HFFc6 (cell line): ENCODE data around the gene ADGRA1. TPM values are rescaled to one million over a fixed set of nuclear protein-coding genes. Genes with fewer than 3 reads are reported as not detected.

Source experiments
- DNase-seq: peaks from one replicate; pipeline ENCODE4 v3.0.0-alpha.2; 2018
- H3K27ac Mint-ChIP-seq: 2 replicates; pipeline ENCODE4 v1.8.0; 2020; ENCODE audit warnings: mild to moderate bottlenecking, mixed read lengths
- H3K27me3 Mint-ChIP-seq: 2 replicates; pipeline ENCODE4 v1.8.0; 2021; ENCODE audit warnings: mild to moderate bottlenecking, moderate library complexity, mixed read lengths; ENCODE audit not compliant: insufficient read depth
- H3K36me3 Mint-ChIP-seq: 2 replicates; pipeline ENCODE4 v1.8.0; 2021; ENCODE audit warnings: low read depth, mixed read lengths
- H3K4me1 Mint-ChIP-seq: 2 replicates; pipeline ENCODE4 v1.8.0; 2020; ENCODE audit warnings: low read depth, mixed read lengths
- H3K4me3 Mint-ChIP-seq: 2 replicates; pipeline ENCODE4 v1.8.0; 2020; ENCODE audit warnings: mild to moderate bottlenecking, moderate library complexity, mixed read lengths
- H3K9me3 Mint-ChIP-seq: 2 replicates; pipeline ENCODE4 v1.8.0; 2020; ENCODE audit warnings: mild to moderate bottlenecking, mixed read lengths
- total RNA-seq, 6 experiments: library from RNA; stranded (reverse); fragmentation: NEBNext Ultra II Directional; extraction: Animal tissue kit (Norgen Biotek cat#: 25700); gene quantifications; 2 replicates in 1 of 6; 3 replicates in 5 of 6; pipeline ENCODE4 v1.2.3, GENCODE V29; 2021
- TF ChIP-seq, protein P1 (sequence below): fragments of 200-600 bp; sonication (generic); IDR thresholded peaks from 2 replicates; pipeline ENCODE4 v1.5.0; 2021; ENCODE audit warnings: antibody characterized with exemption, mild to moderate bottlenecking

ADGRA1 gene
- total RNA-seq, 6 experiments from 2014 or later = not detected

DNA sequence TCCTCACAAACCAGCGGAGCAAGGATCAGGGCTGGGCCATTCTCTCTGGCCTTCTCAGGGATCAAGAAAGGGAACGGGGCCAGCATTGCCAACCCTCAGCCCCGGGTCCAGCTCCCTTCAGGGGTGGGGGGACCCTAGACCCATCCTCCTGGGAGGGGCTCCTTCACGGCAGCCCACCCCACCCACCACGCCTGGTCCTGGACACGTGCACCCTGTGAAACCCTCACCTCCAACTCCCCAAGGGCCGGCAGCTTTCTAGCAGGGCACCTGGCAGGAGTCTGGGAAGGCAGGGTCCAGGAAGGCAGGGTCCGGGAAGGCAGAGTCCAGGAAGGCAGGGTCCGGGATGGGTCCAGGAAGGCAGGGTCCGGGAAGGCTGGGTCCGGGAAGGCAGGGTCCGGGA lies 46.6 kb upstream of the ADGRA1 start:
- peaks cover 10% of the 10 kb centered on the region for H3K27me3 Mint-ChIP-seq
- no peak overlapping the region for H3K27ac Mint-ChIP-seq
- no peaks in the 10 kb centered on the region for H3K36me3 Mint-ChIP-seq
- DNase-seq = no peak
- no peak overlapping the region for H3K4me3 Mint-ChIP-seq
- no peaks in the 10 kb centered on the region for H3K4me1 Mint-ChIP-seq
- TF ChIP-seq, protein P1, sequence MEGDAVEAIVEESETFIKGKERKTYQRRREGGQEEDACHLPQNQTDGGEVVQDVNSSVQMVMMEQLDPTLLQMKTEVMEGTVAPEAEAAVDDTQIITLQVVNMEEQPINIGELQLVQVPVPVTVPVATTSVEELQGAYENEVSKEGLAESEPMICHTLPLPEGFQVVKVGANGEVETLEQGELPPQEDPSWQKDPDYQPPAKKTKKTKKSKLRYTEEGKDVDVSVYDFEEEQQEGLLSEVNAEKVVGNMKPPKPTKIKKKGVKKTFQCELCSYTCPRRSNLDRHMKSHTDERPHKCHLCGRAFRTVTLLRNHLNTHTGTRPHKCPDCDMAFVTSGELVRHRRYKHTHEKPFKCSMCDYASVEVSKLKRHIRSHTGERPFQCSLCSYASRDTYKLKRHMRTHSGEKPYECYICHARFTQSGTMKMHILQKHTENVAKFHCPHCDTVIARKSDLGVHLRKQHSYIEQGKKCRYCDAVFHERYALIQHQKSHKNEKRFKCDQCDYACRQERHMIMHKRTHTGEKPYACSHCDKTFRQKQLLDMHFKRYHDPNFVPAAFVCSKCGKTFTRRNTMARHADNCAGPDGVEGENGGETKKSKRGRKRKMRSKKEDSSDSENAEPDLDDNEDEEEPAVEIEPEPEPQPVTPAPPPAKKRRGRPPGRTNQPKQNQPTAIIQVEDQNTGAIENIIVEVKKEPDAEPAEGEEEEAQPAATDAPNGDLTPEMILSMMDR = no peak
- no peaks in the 10 kb centered on the region; the same call in 1 of the 2 replicates for H3K9me3 Mint-ChIP-seq

DNA sequence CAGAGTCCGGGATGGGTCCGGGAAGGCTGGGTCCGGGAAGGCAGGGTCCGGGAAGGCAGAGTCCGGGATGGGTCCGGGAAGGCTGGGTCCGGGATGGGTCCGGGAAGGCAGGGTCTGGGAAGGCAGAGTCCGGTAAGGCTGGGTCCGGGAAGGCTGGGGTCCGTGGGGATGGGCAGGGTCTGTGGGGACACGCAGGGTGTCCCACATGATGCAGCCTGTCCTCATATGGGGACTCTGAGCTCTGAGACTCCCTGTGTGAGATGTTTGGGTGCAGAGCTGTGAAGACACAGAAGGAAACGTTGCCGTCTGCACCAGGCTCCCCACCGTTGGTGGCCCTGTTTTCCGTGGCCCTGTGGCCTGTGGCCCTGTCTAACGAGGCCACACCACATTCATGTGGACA lies 45.7 kb upstream of the ADGRA1 start:
- no peak for DNase-seq
- no peak overlapping the region for H3K27ac Mint-ChIP-seq
- no peaks in the 10 kb centered on the region for H3K36me3 Mint-ChIP-seq
- no peak overlapping the region for H3K4me3 Mint-ChIP-seq
- H3K4me1 Mint-ChIP-seq = no peaks in the 10 kb centered on the region; the same call in 1 of the 2 replicates
- H3K9me3 Mint-ChIP-seq = no peaks in the 10 kb centered on the region; the same call in 1 of the 2 replicates
- TF ChIP-seq, protein P1 = no peak
- H3K27me3 Mint-ChIP-seq = peaks cover 9% of the 10 kb centered on the region

DNA sequence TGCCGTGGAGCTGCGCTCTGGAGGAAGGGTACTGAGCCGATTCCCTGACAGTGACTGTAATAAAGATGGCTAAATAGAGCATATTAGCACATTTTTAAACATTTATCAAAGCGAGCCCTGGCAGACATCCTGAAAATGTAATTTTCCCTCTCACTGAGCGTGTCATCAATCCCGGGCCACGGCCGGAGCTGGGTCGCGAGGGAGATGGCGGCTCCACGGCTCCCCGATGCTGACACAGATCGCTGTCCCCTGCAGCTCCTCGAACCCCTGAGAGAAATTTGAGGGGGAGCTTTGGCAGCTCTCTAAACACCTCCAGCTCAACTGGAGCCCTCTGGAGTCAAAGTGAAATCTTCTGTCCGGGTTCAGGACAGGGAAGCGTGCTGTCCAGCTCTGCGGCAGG lies 44.9 kb upstream of the ADGRA1 start:
- Mint-ChIP-seq H3K36me3 (no peaks in the 10 kb centered on the region), H3K9me3 (no peaks in the 10 kb centered on the region; the same call in 1 of the 2 replicates), H3K27me3 (peaks cover 9% of the 10 kb centered on the region), H3K4me3 (no peak overlapping the region), H3K4me1 (no peaks in the 10 kb centered on the region; the same call in 1 of the 2 replicates), H3K27ac (no peak overlapping the region)
- DNase-seq = no peak
- TF ChIP-seq, protein P1 = no peak

DNA sequence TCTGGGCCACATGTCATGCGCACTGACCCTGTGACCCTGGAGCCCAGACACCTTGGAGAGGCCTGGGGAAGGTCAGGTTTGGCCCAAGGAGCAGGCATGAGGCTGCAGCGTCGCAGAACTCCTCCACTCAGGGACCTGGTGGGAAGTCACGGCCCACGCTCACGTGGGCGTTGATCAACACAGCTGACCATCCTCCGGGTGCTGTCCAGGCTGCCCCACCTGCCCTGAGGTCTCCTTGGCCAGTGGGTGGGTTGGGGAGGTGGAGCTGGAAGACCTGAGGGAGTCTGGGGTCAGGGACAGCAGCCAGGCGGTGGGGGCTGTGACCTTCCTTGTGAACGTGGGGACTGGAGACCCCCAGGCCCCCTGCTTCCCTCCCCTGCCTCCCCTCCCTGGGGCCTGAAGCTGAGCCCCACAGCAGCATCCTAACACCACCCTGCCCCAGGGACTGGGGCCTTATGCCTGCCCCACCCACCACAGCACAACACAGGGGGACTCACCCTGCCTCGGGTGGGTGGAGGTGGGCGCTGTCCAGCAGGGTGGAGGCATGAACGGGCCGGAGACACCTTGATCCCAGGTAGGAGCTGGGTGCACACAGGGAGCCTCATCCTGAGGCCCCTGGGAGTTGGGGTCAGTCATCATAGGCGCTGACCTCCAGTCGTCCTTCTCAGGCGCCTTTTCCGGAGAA lies 44.0 kb upstream of the ADGRA1 start:
- peaks cover 6% of the 10 kb centered on the region for H3K27me3 Mint-ChIP-seq
- H3K9me3 Mint-ChIP-seq = no peaks in the 10 kb centered on the region
- H3K36me3 Mint-ChIP-seq = no peaks in the 10 kb centered on the region
- H3K27ac Mint-ChIP-seq = no peak overlapping the region
- H3K4me3 Mint-ChIP-seq = no peak overlapping the region
- TF ChIP-seq, protein P1 = no peak
- DNase-seq = no peak
- H3K4me1 Mint-ChIP-seq = no peaks in the 10 kb centered on the region; the same call in 1 of the 2 replicates

DNA sequence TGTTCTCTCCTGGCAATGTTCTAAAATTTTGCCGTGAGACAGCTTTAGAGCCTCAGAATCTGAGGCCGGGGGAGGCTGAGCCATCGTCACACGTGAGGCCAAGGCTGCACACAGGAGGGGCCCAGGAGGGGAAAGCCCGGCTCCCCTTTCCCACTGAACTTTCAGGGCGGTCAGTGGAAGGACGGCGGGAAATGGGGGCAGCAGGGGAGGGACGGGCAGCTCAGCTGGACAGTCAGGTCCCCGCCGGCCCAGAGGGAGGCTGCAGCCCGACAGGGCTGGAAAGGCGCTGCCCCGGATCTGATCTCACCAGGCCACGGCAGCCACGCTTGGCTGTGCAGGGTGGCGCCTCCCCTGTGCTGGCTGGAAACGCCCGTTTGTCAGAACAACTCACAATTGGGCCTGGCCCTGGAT lies 43.3 kb upstream of the ADGRA1 start:
- DNase-seq = no peak

More for the DNA sequence above, 43.3 kb upstream of the ADGRA1 start:
- Mint-ChIP-seq H3K27me3 (peaks cover 6% of the 10 kb centered on the region), H3K36me3 (no peaks in the 10 kb centered on the region), H3K4me3 (no peak overlapping the region), H3K9me3 (no peaks in the 10 kb centered on the region), H3K4me1 (no peaks in the 10 kb centered on the region; the same call in 1 of the 2 replicates), H3K27ac (no peak overlapping the region)
- TF ChIP-seq, protein P1 = no peak
